CD4-positive, alpha-beta T cell treated with Interleukin-4 for 1 hour (primary cell): ENCODE measurements around the gene TMCC2.

Source experiments
- DNase-seq, 2 donors: peaks; one replicate each; pipeline ENCODE4 v3.0.0-alpha.2; 2020 to 2022

Gene TMCC2

DNA sequence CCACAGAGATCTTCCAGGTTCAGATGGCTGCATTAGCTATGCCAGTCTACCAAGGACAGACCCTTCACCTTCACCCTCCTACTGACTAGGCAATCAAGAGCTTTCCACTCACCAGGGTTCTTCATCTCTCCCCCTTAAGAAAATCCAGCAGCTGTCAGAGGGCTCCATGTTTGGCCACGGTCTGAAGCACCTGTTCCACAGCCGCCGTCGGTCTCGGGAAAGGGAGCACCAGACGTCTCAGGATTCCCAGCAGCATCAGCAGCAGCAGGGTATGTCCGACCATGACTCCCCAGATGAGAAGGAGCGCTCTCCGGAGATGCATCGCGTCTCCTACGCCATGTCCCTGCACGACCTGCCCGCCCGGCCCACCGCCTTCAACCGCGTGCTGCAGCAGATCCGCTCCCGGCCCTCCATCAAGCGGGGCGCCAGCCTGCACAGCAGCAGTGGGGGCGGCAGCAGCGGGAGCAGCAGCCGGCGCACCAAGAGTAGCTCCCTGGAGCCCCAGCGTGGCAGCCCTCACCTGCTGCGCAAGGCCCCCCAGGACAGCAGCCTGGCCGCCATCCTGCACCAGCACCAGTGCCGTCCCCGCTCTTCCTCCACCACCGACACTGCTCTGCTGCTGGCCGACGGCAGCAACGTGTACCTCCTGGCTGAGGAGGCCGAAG is 13.8 kb downstream of the TMCC2 start:
- DNase-seq, result no peak

DNA sequence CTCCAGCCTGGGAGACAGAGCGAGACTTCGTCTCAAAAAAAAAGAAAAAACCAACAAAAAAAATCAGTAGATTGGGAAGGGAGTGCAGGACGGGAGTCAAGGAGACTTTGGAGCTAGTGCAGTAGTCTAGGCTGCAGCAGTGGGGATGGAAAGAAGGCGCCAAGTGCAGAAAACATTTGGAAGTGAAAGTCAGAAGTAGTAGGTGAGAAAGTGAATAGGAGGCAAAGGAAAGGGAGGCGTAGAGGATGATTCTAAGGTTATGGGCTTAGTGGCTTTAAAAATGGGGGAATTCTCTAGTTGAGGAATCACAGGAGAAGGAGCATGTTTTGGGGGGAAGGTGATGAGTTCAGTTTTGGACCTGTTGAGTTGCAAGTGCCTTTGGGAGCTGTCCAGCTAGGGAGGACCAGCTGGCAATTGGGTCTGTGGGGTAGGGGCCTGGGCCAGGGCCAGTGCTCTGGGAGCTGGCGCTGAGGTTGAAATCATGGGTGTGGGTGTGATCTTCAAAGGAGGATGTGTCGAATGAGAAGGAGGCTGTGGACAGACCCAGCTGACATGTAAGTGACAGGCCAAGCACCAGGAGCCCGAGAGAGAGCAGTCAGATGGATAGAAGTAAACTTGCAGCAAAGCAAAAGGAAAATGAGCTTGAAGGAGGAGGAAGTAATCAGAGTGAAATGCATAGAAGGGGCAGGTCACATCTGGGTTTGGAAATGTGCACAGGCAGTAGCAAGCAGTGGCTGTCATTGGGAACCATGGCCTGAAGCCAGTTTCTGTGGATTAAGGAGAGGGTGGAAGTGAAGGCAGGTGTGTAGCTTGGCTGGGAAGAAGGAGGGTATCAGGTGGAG is 15.8 kb downstream of the TMCC2 start:
- DNase-seq, result no peak

GRCh38 chr1:205244384-205244783 is 16.6 kb downstream of the TMCC2 start:
- no peak for DNase-seq

DNA sequence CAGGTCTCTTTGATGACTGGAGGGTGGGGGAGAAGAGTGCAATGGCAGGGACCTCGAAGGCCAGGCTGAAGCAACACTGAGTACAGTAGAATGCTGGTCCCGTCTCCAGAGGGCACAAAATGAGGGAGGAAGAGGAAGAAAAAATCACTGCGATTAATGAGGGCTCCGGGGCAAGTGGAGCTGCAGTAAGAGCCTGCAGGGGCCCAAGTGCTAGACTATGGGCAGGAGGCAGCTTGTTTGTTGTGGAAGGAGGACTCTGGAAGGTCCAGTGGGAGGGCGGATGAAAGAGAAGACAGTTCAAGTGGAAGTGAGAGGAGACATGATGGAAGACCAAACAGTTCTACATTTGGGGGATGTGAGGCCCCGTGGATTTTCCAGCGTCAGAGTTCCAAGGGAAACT is 17.4 kb downstream of the TMCC2 start:
- no peak for DNase-seq

- DNase-seq, result no peak
Measured at GRCh38 chr1:205246351-205247119, 18.8 kb downstream of the TMCC2 start.

DNA sequence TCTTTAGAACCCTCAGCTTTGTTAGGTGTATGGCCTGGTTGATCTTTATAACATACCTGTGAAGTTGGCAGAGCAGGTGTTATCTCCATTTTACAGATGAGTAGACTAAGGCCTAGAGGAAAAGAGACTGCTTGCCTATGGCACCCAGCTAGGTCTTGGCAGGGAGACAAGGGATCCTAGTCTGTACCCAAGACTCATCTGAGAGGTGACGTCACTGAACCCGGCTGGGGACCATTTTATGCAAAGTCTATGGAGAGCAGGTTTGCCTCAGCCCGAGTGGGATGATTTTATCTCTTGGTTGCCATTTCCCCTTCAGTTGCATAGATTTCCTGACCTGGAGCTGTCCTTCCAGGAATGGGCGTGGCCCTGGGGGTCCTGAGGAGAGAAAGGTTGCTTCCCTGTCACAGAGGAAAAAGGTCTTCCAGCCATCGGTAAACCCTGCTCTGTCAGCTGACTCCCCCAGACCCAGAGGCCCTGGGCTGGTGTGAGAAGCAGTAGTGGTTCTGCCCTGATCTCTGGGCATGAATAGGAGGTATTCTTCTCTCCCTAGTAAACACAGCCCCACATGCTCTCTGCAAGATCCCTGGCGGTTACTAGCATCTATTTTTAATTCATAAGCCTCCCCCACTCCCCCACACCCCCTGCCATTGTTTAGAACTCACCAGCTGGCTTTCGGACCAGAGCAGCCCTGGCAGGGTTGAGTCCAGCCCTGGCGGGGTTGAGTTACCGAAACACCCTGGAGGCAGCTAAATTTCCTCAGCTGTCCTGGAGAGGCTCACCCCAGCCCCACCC is 19.6 kb downstream of the TMCC2 start:
- no peak for DNase-seq

DNA sequence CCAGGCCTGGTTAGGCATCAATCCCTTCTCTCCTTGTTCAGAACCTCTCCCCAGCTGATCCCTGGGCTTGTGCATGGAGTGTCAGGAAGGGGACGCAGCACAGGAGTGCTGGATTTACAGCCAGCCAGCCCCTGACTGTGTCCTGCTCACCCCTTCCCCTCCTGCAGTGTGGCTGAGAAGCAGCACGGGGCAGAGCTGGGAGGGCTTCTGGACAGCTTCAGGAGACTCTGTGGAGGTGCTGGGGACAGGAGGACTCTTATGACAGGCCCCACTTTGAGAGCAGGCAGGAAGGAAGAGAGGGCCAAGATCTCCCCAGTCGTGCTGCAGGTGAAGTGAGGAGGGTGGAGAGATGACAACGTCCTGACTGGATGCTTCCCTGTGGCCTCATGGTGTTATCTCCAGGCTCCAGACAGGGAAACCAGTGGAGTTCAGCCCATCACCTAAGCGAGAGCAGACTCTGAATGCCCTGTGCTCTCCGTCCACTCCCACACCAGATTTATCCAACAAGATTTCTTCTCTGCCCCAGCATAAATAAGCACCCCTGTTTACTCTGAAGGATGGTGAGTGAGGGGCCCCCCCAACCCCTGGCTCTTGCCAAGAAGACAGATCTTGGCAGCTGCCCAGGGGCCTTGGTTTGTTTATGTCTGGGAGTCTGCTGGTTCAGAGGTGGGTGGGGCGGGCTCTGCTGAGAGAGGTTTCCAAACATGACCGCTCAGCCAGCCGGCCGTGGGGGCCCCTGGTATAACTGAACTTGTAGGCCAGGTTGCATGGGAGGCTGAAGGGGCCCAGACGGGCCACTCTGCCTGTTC is 21.3 kb downstream of the TMCC2 start:
- no peak for DNase-seq

- no peak for DNase-seq
Measured at GRCh38 chr1:205249651-205250050, 21.9 kb downstream of the TMCC2 start.

DNA sequence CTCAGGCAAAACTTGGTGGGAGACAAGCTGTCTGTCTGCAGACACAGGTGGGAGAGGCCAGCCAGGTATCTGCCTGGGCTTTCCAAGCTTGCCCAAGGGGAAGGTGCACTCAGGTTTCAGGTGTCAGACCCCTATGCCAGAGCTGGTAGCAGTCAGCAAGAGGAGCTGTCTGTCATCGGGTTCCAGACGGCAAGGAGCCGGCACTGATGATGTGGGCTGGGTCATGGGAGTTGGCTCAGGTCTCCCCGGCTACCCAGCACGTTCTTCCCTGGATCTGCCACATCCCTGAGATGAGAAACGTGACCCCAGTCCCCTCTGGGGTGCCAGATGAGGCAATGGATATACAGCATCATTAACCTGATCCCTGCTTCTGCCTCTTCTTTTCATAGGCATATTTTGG is 23.0 kb downstream of the TMCC2 start:
- no peak for DNase-seq

GRCh38 chr1:205251576-205251975 is 23.8 kb downstream of the TMCC2 start:
- no peak for DNase-seq

DNA sequence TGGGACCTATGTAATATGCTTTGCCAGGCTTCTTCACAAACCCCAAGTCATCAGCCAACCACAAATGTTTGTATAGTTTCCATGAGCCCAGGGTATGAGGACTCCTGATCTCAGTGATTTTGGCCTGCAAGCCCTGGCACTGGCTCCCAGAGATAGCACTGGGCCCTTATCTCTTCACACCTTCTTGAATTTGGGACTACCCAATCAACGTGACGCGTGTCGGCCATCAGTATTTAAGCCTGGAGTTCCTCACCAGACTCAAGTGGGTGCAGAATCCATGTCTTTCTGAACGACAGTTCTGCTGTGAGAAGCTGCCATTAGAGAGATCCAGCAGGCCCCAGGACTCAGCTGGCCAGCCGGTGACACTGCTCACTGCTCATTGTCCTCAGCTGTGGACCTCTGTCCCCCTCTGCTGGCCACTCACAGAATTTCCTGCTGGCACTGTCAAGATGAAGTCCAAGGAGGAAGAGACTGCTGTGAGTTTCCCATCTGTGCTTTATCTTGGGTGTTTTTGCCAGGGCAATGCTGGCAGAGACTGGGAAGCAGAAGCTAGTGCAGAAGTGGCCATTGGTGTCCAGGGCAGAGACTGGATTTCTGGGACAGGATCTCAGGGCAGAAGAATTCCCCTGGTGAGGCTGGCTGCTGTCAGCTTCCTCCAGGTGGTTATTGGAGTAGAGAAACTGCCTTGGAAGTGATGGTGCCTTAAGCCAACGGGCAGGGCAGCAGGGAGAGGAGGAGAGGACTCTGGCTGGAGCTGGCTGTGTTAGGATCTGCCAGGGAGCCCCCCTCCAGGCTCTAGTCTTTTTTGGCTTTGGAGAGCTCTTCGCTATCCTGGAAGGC is 28.4 kb downstream of the TMCC2 start:
- peak; percentile 85 to 86 for DNase-seq

DNA sequence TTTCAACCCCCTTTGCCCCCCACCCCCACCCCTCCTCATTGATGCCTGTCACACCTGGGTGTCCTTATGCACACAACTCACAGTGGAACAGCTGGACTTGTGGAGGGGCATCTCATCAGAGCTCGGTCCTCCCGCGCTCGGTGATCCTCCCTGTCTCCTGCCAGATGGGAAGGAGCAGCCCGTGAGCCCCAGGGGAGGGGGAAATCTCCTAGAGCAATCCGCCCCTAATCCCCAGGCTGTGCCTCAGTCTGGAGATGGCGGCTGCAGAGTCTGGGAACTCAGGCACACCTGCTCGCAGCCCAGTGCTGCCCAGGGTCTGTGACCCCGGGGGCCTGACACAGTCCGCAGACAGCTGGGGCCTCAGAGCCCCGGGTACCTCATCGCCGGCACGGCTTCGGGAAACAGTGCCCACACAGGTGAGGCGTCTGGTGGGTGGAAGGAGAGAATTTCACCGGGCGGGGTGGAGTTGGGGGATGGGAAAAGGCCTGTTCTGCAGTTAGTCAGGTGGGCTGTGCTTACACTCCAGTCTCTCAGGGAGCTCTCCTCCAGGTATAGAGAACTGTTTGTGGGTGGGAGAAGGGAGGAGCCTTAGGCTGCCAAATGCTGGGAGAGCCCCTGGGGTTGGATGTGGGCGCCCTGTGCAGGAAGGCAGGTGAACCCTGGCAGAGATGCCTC is 29.3 kb downstream of the TMCC2 start:
- no peak for DNase-seq

DNA sequence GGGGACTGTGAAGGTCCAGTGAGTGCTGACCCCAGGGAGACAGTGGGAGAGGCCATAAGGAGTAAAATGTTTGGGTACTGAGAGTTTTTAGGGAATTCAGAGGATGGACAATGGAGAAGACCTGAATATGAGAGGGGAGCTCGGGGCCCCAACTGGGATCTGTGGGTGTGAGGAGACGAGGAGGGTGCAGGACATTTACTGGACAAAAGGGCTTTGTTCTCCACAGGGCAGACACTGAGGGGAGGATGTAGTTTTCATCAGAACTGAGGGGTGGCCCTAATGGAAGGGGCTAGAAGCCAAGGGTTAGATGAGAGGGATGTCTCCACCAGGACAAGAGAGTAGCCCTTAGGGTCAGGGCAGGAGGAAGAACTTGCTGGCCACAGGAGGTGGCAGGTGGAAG is 30.0 kb downstream of the TMCC2 start:
- DNase-seq, result no peak

DNA sequence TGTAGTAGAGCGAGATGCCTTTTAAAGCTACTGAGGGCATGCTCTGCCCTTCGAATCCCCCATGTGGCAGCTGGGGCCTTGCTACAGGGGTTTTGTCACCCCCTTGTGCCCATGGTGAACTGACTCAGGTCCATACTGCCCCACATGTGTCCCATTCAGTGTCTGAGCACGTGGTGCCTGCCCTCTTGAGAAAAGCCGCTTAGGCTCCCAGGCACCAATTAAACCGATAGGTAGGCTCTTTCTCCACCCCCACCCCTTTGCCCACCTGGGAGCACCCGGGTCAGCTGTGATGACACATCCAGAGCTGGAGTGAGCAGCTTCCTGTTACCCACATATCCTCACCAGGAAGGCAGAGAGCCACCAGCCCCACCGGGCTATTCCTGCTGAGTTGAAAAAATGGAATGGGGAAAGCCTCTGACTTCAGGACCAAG is 30.5 kb downstream of the TMCC2 start:
- DNase-seq, result no peak

GRCh38 chr1:205258719-205259118 is 31.0 kb downstream of the TMCC2 start:
- DNase-seq, result no peak

GRCh38 chr1:205259324-205259832 is 31.6 kb downstream of the TMCC2 start:
- DNase-seq, result no peak

DNA sequence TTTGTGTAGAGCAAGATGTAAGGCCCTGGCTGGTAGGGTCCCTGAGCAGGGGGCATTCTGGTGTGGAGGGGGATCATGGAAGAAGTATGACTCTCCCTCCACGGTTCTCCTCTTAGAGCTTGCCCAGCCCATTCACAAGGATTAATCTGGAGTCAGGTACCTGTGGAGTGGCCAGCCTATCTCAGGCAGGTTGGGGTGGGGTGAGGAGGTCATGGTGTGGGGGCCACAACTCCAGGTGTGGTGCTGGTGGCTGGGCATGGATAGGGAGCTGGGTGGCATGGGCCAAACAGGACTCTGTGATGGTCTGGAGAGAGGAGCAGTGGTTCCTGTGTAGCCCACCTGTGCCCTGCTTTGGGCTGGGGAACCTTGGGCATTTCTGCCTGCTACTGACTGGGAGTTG is 32.3 kb downstream of the TMCC2 start:
- DNase-seq, result no peak

GRCh38 chr1:205260948-205261732 is 33.4 kb downstream of the TMCC2 start:
- DNase-seq, result no peak

DNA sequence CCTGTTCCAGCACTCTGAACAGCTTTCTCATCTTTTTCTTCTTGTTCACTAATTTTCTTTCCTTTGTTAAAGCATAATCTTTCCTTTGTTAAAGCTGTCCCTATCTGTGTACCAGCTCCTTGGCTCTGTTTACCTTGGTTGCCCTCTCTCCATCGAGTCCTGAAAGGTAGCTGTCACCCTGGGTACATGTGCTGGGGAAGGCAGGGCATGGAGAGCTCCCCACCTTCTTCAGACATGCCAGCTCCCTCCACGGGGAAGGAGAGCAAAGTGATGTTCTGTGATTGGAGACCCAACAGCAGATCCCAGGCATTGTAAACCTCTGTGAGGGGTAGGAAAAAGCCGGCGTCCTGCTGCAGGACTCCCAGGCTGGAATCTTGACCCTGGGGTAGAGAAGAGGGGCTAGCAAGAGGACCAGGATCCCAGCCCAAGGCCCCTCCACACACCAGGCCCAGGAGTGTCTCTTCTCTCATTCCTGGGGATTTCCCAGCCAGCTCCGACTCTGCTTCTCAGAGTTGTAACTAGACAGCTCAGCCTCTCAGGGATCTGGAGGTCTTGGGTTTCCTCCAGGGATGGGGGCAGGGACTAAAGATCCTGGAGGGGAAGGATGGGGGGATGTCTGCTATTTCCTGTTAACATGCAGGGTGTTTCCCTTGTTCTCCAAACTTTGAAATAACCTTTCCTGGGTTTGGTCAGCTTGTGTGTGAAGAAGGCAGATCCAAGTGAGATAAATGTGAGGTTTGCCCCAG is 34.4 kb downstream of the TMCC2 start:
- no peak for DNase-seq
